Neural progenitor cell (in vitro differentiated cells): ENCODE data around the gene ADAMTSL2.

Experiments used
- EZH2 ChIP-seq: fragments of 200-600 bp; sonication (generic); IDR thresholded peaks from 2 replicates; pipeline ENCODE4 v1.6.1; 2017; ENCODE audit warnings: antibody characterized with exemption, mild to moderate bottlenecking, moderate library complexity
- TF ChIP-seq, protein P1 (sequence below): fragments of 200-600 bp; sonication (generic); IDR thresholded peaks from 2 replicates; pipeline ENCODE4 v1.5.1; 2017; ENCODE audit warnings: antibody characterized with exemption, mild to moderate bottlenecking

DNA sequence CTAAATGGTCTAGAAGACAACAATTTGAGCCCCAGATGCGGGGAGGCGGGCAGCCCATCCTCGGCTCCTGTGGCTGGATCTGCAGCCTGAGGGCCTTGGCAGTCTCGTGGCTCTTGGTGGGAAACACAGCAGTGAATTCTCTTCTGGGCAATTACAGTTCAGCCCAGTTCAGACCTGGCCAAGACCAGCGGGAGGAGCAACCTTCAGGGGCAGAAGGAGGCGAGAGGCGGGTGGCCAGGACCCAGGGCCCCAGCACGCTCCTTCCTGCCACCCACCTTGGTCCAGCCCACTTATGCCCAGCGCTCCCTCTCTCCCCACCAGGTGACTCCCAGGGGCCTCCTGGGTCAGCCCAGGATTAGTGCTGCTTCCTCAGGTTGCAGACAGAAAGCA is 17.5 kb upstream of the ADAMTSL2 start:
- TF ChIP-seq, protein P1, sequence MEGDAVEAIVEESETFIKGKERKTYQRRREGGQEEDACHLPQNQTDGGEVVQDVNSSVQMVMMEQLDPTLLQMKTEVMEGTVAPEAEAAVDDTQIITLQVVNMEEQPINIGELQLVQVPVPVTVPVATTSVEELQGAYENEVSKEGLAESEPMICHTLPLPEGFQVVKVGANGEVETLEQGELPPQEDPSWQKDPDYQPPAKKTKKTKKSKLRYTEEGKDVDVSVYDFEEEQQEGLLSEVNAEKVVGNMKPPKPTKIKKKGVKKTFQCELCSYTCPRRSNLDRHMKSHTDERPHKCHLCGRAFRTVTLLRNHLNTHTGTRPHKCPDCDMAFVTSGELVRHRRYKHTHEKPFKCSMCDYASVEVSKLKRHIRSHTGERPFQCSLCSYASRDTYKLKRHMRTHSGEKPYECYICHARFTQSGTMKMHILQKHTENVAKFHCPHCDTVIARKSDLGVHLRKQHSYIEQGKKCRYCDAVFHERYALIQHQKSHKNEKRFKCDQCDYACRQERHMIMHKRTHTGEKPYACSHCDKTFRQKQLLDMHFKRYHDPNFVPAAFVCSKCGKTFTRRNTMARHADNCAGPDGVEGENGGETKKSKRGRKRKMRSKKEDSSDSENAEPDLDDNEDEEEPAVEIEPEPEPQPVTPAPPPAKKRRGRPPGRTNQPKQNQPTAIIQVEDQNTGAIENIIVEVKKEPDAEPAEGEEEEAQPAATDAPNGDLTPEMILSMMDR: no peak
- no peak for TF ChIP-seq EZH2
